Measurements from ENCODE around the gene HS3ST2.
"Not testable (repeated sequence)": the region's sequence is repeated elsewhere in the genome, so short reads cannot be mapped to it uniquely, and the experiment has no call there.

Gene HS3ST2

DNA sequence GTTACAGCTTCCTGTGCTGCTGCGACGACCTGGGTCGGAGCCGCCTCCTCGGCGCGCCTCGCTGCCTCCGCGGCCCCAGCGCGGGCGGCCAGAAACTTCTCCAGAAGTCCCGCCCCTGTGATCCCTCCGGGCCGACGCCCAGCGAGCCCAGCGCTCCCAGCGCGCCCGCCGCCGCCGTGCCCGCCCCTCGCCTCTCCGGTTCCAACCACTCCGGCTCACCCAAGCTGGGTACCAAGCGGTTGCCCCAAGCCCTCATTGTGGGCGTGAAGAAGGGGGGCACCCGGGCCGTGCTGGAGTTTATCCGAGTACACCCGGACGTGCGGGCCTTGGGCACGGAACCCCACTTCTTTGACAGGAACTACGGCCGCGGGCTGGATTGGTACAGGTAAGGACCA is 746 bp downstream of the HS3ST2 start:
- DNase-seq = no peak

DNA sequence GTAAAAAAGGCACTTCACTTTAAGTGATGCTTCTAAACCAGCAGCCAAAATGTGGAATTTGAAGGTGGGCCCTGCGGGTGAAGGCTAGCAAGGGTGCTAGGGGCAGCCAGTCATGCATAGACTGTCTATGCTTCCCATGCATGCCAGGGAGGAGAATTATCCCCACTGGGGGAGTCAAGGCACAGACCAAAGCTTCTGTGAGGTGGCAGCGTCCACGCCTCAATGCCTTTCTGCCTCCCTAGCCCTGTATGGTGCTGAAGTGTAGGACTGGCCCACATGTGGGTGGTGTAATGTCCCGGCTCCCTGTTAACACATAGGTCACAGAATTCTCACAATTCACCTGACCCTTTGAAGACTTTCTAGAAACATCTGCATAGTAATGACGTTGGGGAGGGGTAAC is 1.9 kb downstream of the HS3ST2 start:
- DNase-seq = no peak

DNA sequence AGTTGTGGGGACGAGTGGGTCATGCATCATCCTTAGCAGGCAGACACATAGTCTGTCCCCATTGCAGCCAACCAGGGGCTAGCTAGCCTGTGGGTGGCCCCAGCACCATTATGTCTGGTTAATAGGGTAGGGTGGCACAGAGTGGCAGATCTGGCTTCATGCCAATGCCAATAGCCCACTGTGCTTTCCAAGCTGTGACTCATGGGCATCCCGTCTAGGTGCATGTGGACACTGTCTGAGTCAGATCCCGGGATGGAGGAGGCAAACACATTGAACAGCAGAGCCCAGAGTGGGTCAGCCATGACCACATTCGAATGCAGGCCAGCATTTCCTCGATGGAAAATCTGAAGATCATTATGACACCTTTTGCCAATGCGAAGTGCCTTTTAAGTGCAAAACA is 2.5 kb downstream of the HS3ST2 start:
- no peak for DNase-seq

DNA sequence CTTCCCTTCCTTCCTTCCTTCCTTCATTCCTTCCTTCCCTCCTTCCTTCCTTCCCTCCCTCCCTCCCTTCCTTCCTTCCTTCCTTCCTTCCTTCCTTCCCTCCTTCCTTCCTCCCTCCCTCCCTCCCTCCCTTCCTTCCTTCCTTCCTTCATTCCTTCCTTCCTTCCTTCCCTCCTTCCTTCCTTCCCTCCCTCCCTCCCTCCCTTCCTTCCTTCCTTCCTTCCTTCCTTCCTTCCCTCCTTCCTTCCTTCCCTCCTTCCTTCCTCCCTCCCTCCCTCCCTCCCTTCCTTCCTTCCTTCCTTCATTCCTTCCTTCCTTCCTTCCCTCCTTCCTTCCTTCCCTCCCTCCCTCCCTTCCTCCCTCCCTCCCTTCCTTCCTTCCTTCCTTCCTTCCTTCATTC is 4.8 kb downstream of the HS3ST2 start:
- DNase-seq = not testable (repeated sequence)

DNA sequence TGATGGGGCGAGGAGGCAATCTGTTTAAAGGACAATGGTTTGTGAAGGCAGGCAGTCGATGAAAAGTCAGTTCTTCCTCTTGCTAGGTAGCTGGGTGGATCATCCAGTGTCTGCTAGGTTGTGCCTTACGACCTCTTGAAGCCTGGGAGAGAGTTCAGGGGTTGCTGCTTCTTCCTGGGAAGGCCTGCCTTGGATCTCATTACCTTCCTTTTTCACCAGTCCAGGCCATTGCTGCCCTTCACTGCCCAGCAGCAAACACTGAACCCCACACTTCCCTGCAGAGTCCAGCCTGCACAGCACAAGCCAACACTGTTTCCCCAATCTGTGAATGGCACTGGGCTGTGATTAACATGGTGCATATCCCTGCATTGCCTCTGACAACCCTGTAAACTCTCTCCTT is 24.7 kb downstream of the HS3ST2 start:
- no peak for DNase-seq

DNA sequence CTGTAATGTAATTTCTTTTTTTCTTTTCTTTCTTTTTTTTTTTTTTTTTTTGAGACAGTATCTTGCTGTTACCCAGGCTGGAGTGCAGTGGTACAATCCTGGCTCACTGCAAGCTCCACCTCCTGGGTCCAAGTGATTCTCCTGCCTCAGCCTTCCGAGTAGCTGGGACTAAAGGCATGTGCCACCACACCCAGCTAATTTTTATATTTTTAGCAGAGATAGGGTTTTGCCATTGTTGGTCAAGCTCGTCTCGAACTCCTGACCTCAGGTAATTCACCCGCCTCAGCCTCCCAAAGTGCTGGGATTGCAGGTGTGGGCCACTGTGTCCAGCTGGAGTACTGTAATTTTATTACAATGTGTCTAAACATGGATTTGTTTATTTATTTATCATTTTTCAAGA is 28.1 kb downstream of the HS3ST2 start:
- DNase-seq = not testable (repeated sequence)

DNA sequence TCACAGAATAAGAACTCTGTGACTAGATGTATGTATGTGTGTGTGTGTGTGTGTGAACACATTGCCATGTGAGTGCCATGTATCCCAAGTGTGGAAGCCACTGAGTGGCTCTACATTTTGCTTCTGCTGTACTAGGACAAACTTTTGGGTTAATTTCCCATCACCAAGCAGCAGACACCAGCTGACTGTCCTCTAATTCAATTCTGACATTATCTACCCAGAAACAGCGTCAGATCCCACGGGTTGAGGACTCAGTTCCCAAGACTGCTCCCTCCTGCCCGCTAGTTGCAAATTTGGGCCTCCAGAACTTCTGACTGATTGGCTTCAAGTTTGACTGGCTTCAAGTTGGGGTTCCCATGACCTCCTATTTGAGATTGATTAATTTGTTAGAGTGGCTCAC is 29.2 kb downstream of the HS3ST2 start:
- no peak for DNase-seq

DNA sequence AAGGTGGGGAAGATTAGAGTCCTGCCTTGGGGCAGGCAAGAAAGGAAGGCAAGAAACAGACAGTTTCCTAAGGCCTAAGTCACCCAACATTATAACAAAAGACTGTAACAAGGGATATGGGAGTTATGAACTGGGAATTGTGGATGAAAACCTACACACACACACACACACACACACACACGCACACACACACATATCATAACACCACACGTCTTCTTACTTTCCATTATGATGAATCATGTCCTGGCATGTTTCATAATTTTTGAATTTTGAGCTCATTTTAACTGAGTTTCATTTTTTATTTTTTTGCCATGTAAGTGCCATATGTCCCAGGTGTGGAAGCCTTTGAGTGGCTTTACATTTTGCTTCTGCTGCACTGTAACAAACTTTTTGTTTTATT is 29.9 kb downstream of the HS3ST2 start:
- DNase-seq = no peak

DNA sequence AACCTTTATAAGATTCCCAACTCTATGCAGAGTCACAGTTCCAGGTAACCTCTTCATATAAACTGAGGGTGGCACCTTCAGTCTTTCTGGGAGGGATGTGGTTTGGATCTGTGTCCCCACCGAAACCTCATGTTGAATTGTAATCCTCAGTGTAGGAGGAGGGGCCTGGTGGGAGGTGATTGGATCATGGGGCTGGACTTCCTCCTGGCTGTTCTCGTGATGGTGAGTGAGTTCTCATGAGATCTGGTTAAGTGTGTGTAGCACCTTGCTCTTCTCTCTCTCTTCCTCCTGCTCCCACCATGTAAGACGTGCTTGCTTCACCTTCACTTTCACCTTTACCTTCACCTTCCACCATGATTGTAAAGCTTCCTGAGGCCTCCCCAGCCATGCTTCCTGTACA is 30.5 kb downstream of the HS3ST2 start:
- no peak for DNase-seq

DNA sequence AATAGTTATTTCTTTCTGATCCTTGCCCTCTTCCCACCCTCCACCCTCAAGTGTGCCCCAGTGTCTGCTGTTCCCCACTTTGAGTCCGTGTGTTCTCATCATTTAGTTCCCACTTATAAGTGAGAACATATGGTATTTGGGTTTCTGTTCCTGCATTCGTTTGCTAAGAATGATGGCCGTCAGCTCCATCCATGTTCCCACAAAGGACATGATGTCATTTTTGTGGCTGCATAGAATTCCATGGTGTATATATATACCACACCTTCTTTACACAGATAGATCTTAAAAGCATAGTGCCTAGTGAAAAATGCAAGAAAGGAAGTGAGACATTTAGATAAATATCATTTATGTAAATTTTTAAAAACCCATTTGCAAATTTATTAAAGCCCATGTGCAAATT is 33.1 kb downstream of the HS3ST2 start:
- no peak for DNase-seq

DNA sequence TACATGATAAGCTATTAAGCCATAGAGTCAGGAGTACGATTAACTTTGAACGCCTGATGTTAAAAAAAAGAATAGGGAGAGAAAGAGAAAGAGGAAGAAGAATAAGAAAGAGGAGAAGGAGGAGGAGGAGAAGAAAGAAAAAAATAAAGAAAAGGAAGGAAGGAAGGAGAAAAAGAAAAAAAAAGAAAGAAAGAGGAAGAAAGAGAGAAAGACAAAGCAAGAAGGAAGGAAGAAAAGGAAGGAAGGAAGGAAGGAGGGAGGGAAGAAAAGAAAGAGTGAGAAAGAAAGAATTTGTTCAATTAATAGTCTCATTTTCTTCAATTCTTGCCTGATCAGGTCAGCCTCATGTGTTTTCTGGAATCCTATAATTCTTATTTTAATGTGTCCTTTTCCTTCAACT is 33.7 kb downstream of the HS3ST2 start:
- no peak for DNase-seq

DNA sequence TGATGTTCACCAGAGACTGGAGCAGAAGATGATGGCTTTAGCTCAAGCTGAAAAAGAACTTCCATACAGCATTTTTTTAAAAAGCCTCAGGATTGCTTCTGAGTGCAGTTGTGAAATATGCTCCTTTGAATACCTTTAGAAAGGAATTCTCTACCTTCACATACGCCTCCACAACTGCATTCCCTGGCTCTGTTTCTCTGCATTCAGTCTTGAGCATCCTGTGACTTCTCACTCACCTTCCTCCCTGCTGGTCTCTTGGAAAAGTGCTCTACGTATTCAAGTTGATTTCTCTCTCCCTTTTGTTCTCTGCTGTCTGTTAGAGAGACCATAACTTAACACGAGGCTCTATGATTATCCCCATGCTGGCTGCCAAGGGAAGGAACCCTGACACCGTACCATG is 34.5 kb downstream of the HS3ST2 start:
- DNase-seq = no peak

DNA sequence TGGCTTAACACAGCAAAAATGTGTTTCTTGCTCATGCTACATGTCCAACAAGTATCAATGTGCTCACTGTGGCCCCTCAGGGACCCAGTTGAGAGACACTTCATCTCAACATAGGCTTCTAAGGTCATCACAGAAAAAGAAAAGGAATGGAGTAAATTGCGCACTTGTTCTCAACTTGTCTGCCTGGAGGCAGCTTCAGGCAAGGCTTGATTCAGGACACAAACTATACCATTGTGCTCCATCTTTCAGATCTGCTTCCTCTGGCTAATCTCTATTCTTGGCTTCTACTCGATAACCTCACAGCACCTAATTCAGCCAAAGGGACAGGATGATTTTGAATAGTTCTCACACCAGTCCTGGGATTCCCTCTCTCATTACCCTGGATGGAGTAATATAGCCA is 35.6 kb downstream of the HS3ST2 start:
- no peak for DNase-seq

DNA sequence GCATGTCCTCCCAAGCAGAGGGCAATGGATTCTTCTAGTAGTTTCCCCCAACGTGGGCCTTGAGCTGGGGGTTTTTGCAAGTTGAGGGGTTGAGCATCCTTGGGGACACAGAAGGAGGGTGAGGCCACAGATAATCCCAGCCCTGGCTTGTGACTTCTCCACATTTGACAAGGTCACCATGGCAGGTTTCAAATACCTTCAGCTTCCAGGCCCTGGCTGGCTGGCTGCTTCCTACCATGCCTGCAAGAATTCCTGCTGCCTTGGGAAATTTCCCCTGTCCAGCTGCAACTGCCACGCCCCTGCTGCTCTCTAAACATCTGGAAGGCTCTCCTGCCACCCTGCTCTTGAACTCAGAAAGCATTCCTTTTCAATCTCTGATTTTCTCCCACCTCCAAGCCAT is 41.3 kb downstream of the HS3ST2 start:
- no peak for DNase-seq

DNA sequence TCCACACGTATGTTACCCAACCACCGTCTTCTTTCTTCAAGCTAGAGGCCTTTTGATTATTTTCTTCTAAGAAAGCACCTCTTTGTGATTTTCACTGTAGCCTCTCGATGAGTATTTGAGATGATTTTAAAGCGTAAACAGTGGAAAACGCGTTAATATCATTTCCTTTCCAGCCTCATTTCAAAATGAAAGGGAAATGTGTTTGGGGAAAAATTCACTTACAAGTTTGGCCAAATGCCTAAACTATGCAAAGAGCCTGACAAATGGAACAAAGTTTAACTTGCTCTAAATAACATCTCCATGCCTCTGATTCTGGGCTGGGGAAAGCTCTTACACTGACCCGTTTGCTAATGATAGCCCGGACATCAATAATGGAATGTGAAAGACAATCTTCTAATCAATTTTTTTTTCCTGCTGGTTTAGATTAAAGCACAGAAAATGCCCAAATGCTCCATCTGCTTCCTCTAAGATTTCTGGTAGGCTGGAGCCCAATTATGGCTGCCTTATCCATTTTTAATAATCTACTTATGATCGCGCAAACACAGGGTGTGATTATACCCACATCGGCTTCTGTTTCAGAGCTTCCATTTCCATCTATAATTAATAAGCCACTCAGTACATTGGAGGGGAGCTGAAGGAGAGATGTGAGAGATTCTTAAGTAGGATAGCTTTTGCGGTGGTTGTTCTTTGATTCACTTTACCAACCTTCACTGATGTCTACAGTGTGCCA is 43.5 kb downstream of the HS3ST2 start:
- DNase-seq = peak; percentile 63

DNA sequence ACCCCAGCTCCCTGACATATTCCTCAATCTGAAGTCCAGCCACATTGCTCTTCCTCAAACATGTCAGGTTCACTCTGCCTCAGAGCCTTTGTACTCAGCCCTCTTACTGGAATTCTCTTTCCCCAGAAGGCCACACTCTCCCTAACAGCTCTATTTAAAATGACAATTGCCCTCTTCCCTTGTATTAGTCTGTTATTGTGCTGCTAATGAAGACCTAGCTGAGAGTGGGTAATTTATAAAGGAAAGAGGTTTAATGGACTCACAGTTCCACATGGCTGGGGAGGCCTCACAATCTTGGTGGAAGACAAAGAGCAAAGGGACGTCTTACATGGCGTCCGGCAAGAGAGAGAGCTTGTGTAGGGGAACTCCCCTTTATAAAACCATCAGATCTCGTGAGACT is 46.0 kb downstream of the HS3ST2 start:
- DNase-seq = no peak

DNA sequence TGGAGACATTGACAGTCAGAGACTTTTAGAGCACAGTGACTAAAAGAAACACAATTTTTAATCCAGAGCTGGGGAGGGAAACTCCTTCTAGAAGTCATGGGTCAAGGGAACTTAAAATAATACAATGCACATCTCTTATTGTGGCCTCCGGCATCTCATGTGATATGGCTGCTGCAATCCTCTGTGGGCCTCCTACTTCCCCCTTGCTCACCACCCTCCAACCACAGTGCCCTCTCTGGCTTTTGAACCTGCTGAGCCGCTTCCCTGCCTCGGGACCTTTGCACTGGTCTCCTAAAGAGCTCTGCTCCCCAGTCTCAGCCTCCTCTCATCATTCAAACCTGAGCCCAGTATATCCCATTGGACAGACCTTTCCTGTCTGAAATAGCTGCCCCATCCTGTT is 47.6 kb downstream of the HS3ST2 start:
- DNase-seq = no peak

DNA sequence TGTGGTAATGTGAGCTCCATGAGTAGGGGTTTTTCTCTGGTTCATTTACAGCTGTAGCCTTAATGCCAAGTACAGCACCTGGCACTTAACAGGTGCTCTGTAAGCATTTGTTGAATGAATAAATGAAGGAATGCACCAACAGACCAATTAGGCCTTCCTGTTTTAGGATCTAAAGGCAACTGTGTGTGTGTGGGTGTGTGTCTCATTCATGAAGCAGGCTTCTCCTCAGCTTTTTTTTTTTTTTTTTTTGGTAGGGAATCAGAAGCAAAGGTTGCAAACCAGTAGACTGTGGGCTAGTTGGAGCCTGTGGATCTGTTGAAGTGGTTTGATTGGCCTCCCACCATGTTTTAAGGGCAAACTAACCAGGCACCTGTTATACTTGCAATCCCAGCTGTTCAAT is 48.1 kb downstream of the HS3ST2 start:
- no peak for DNase-seq

DNA sequence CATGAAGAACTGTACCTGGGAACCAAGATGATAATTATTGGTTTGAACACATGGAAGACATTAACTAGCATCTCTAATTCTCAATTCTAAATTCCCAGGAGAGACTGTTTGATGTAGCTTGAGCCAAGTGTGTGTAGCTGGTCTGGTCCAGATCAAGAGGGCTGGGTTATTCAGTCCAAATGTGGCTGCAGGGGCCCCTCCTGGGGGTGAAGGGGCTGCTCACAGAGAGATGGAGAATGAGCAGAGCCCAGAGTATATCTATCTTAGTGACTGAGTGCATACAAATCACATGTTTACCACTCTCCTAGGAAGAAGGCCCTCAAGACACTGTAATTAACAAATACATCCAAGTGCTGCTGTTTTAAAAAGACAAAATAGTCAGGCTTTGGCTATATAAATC is 50.4 kb downstream of the HS3ST2 start:
- DNase-seq = no peak

DNA sequence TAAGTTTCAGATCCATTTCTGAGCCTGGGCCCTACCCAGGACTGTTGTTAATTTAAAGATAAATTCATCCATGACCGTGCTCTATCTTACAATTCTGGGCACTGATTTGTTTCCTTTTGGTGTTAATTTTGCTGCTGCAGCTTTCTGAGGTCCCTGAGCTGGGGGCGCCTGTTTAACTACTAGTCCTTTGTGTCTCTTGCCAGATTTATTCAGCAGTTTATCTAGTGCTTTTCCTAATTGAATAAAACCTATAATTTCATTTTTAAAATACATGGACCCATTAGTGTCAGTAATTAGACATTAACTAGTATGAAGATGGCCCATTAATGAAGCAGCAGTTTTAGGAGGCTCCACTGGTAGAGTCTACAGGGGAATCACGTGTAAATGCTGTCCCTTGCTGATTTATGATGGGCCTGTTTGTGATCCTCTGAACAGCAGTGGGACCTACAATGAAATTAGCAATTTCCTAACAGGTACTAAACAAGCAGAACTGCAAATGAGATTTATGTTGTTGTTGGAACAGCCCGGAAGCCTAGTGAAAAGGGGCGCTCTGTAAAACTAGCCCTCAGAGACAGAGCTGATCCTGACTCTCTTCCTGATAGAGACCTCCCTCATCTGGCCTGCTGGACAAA is 54.7 kb downstream of the HS3ST2 start:
- no peak for DNase-seq

DNA sequence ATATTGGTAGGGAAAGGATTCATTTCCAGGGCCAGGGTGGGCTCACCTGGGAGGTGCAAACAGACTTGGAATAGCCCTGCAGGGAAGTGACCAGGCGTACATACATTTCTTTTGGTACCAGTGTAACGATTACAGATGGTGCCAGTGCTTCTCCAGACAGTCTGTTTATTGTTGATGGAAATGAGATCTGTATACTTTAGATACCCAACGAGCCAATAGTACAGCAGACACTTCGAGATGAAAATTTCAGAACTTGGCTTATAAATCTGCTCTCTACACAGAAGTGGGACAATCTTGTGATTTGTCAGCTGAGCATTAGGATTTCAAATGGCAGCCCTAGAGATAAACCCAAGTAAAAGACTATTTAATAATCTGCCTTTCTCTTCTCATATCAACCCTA is 57.9 kb downstream of the HS3ST2 start:
- DNase-seq = no peak

DNA sequence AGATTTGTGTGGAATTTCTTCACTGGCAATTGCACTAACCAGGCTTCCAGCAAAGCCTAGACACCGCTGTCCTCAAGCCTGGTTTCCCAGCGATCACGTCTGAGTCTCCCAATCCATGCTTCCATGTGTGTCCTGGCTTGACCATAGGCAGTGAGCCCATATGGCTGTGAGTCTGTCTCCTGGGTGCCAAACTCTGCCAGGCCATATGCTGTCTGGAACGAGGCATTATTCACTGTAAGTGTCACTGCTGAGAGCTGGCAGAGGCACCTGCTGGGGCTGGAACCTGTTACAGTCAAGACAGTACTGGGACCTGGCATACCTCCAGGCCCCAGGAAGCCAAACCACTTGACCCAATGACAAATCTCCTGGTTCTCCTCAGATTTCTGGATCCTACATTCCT is 60.4 kb downstream of the HS3ST2 start:
- no peak for DNase-seq

DNA sequence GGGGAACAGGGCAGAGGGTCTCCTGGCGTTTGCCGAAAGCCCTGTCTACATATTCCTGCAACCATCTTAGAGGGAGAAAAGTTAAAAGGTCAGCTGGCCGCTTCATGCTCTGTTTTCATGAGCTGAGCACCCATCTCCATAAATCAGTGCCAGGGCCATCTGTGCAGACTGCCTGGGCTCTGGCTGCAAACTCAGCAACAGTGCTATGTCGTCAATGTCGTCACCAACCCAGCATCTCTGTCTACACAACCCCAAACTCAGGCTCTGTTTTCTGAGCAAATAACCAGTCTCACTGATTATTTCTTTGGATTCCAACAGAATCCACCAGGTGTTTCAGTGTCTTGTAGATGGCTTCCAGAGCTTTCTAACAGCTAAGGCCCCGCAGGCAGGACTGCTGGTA is 65.0 kb downstream of the HS3ST2 start:
- DNase-seq = no peak

DNA sequence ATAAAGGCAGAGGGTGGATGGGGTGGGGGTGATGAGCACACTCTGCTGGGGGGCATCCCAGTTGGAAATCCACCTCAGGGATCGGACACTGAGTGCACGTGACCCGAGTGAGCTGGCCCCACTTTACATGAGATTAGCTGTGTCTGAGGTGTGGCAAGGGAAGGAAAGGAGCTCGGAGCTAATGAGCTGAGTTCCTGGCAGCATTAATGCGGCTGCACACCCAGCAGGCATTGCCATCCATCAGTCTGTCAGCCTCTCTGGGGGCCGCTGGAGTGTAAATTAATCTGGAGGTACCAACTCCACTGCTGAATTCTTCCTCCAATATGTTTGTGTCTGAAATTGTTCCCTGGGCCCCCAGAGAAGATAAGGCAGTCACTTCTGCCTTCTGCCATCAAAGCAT is 65.5 kb downstream of the HS3ST2 start:
- DNase-seq = no peak

DNA sequence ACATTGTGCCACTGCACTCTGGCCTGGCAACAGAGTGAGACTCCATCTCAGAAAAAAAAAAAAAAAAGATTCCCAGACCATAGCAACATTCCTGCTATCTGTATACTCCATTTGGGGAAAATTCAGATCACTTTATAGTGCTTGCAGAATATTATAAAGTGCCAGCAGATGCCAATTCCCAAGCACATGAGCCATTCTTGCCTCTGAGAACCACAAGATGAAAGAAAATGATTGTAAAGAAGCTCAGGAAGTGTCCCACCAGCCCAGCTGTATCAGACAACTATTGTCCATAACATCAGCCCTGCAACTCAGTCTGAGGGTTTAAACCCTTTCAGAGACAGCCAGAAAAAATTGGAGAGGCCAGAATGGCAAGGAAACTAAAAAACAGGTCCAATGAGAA is 69.0 kb downstream of the HS3ST2 start:
- no peak for DNase-seq
